Large intestine (tissue), 3 donors: Measurements from ENCODE around the gene EHBP1. TPM values are rescaled to one million over a fixed set of nuclear protein-coding genes. Genes with fewer than 3 reads are reported as not detected.
A peak's percentile ranks its signal among the peaks of the same experiment; 100 is the strongest.
"Not testable (repeated sequence)": the region's sequence is repeated elsewhere in the genome, so short reads cannot be mapped to it uniquely, and the experiment has no call there.

ENCODE experiments used
- DNase-seq, 2 donors: peaks; one replicate each; pipeline versions ENCODE4 v3.0.0 to v3.0.0-alpha.2; 2013
- H3K27ac ChIP-seq: one replicate; pipeline ENCODE4 v1.5.1; 2013; ENCODE audit warnings: low read length
- H3K27me3 ChIP-seq: 2 replicates; pipeline ENCODE4 v1.6.1; 2013; ENCODE audit warnings: low read length; ENCODE audit not compliant: control insufficient read depth, insufficient read depth
- H3K36me3 ChIP-seq: 2 replicates; pipeline ENCODE4 v1.6.1; 2013; ENCODE audit warnings: low read length; ENCODE audit not compliant: control insufficient read depth, insufficient read depth
- H3K4me1 ChIP-seq: one replicate; pipeline ENCODE4 v1.6.1; 2013; ENCODE audit warnings: low read length; ENCODE audit not compliant: control insufficient read depth, insufficient read depth
- H3K4me3 ChIP-seq: one replicate; pipeline ENCODE4 v1.5.1; 2013; ENCODE audit warnings: low read length
- H3K9me3 ChIP-seq: one replicate; pipeline ENCODE4 v1.6.1; 2013; ENCODE audit warnings: mild to moderate bottlenecking, low read depth, low read length, moderate library complexity; ENCODE audit not compliant: control insufficient read depth
- WGBS: methylation state at CpG from one replicate; pipeline ENCODE4 v1.1.5; 2013; ENCODE audit warnings: low lambda C conversion rate; ENCODE audit not compliant: insufficient coverage; 5-methylcytosine and 5-hydroxymethylcytosine counted together
- polyA plus RNA-seq: library from polyadenylated mRNA; unstranded; fragments of 120-200 nt; gene quantifications from one replicate; pipeline ENCODE4 v1.2.1, GENCODE V29; 2013

EHBP1 gene
- polyA plus RNA-seq, 1 donor, result 30.7 TPM

GRCh38 chr2:62747169-62747568, 41.7 kb downstream of the EHBP1 start:
- Histone ChIP-seq H3K4me1 (no peaks in the 10 kb centered on the region), H3K9me3 (no peaks in the 10 kb centered on the region), H3K27me3 (no peaks in the 10 kb centered on the region), H3K36me3 (no peaks in the 10 kb centered on the region), H3K27ac (no peak overlapping the region), H3K4me3 (no peak overlapping the region)
- 18% methylated on average over 2 of the region's 2 CpGs for WGBS
- DNase-seq, result no peak

GRCh38 chr2:62747876-62748275, 42.4 kb downstream of the EHBP1 start:
- Histone ChIP-seq H3K36me3 (no peaks in the 10 kb centered on the region), H3K4me3 (no peak overlapping the region), H3K27ac (no peak overlapping the region), H3K27me3 (no peaks in the 10 kb centered on the region), H3K9me3 (no peaks in the 10 kb centered on the region), H3K4me1 (no peaks in the 10 kb centered on the region)
- 57% methylated on average over 3 of the region's 4 CpGs for WGBS
- DNase-seq, result no peak

GRCh38 chr2:62749111-62749510, 43.6 kb downstream of the EHBP1 start:
- not testable (repeated sequence) for H3K36me3 ChIP-seq, H3K27me3 ChIP-seq, H3K9me3 ChIP-seq, H3K27ac ChIP-seq, DNase-seq, H3K4me3 ChIP-seq, H3K4me1 ChIP-seq
- no CpG with 5 or more reads among the region's 1 CpG for WGBS

GRCh38 chr2:62757029-62757428, 51.5 kb downstream of the EHBP1 start:
- peaks cover 6% of the 10 kb centered on the region for H3K9me3 ChIP-seq
- no peaks in the 10 kb centered on the region for H3K4me1 ChIP-seq
- no peak overlapping the region for H3K4me3 ChIP-seq
- no peaks in the 10 kb centered on the region for H3K27me3 ChIP-seq
- H3K36me3 ChIP-seq, result no peaks in the 10 kb centered on the region
- no peak overlapping the region for H3K27ac ChIP-seq
- no peak for DNase-seq
- no CpG with 5 or more reads among the region's 3 CpGs for WGBS

- no peaks in the 10 kb centered on the region for H3K27me3 ChIP-seq
- H3K27ac ChIP-seq, result no peak overlapping the region
- no peak for DNase-seq
- WGBS, result 86% methylated on average over 1 of the region's 2 CpGs
- no peaks in the 10 kb centered on the region for H3K4me1 ChIP-seq
- no peak overlapping the region for H3K4me3 ChIP-seq
- no peaks in the 10 kb centered on the region for H3K9me3 ChIP-seq
- H3K36me3 ChIP-seq, result no peaks in the 10 kb centered on the region
These were observed 54.5 kb downstream of the EHBP1 start for GRCh38 chr2:62760026-62760425.

GRCh38 chr2:62760555-62760954, 55.0 kb downstream of the EHBP1 start:
- no peaks in the 10 kb centered on the region for H3K4me1 ChIP-seq
- no peak overlapping the region for H3K27ac ChIP-seq
- no peaks in the 10 kb centered on the region for H3K36me3 ChIP-seq
- H3K4me3 ChIP-seq, result no peak overlapping the region
- DNase-seq, result no peak
- no CpG with 5 or more reads among the region's 2 CpGs for WGBS
- H3K27me3 ChIP-seq, result no peaks in the 10 kb centered on the region
- no peaks in the 10 kb centered on the region for H3K9me3 ChIP-seq

GRCh38 chr2:62765619-62766376, 60.3 kb downstream of the EHBP1 start:
- 94% methylated on average over 3 of the region's 3 CpGs for WGBS
- DNase-seq, result no peak
- Histone ChIP-seq H3K9me3 (no peaks in the 10 kb centered on the region), H3K36me3 (no peaks in the 10 kb centered on the region), H3K27me3 (no peaks in the 10 kb centered on the region), H3K4me3 (no peak overlapping the region), H3K4me1 (no peaks in the 10 kb centered on the region), H3K27ac (no peak overlapping the region)

- Histone ChIP-seq H3K27ac (no peak overlapping the region), H3K36me3 (no peaks in the 10 kb centered on the region), H3K4me3 (no peak overlapping the region), H3K4me1 (no peaks in the 10 kb centered on the region), H3K27me3 (no peaks in the 10 kb centered on the region), H3K9me3 (no peaks in the 10 kb centered on the region)
- DNase-seq, result no peak
- WGBS, result no CpG with 5 or more reads among the region's 3 CpGs
These were observed 63.1 kb downstream of the EHBP1 start for GRCh38 chr2:62768615-62769014.

GRCh38 chr2:62770629-62771028, 65.1 kb downstream of the EHBP1 start:
- no peak overlapping the region for H3K4me3 ChIP-seq
- no peaks in the 10 kb centered on the region for H3K4me1 ChIP-seq
- H3K27me3 ChIP-seq, result no peaks in the 10 kb centered on the region
- H3K36me3 ChIP-seq, result no peaks in the 10 kb centered on the region
- DNase-seq, result no peak
- no peak overlapping the region for H3K27ac ChIP-seq
- 100% methylated on average over 1 of the region's 4 CpGs for WGBS
- H3K9me3 ChIP-seq, result no peaks in the 10 kb centered on the region

- Histone ChIP-seq H3K9me3 (no peaks in the 10 kb centered on the region), H3K27ac (no peak overlapping the region), H3K27me3 (no peaks in the 10 kb centered on the region), H3K4me3 (no peak overlapping the region), H3K4me1 (no peaks in the 10 kb centered on the region), H3K36me3 (no peaks in the 10 kb centered on the region)
- peak; percentile 11 to 15 for DNase-seq
- 75% methylated on average over 1 of the region's 5 CpGs for WGBS
These were observed 69.2 kb downstream of the EHBP1 start for GRCh38 chr2:62774555-62775366.
